Measurements from ENCODE around the gene RGL2. TPM values are rescaled to one million over a fixed set of nuclear protein-coding genes. Genes with fewer than 3 reads are reported as not detected.

Gene RGL2
- total RNA-seq, 1 experiment from 2014 or later: 84.4 TPM

DNA sequence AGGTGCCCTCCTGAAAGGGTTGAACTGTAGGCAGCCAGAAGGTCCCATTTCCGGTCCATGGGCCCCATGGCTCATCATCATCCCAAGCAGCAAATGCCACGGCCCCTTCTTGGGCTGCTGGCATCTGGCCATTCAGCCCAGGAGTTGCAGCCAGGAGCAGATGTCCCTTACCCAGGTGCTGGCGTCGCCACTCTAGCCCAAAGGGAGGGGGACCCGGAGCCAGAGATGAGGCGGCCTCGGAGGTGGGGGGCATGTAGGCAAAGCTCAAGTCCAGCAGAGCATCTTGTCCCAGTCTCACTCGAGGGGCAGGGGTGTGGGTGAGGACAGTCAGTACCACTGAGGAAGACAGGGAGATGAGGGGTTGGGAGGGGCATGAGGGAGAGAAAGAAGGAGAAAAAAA is 6.3 kb upstream of the RGL2 start:
- POLR2A ChIA-PET: no interaction called here
- no peak for ATAC-seq
- intact Hi-C loops (cut with micrococcal nuclease; ENCODE audit: unreplicated experiment) (no loop called here), in situ Hi-C loops (cut with HindIII; ENCODE audit: low pct_unique_long_range_greater_than_20kb, low sequenced_read_pairs) (no loop called here)
- no TSS peak for BruUV-seq (replicated peaks)
- Histone ChIP-seq H3K9me3 (ENCODE audit: control insufficient read depth, insufficient read depth, low read depth, low read length) (no peaks in the 10 kb centered on the region), H3K27ac (ENCODE audit: low read length) (no peak overlapping the region), H3K36me3 (ENCODE audit: control insufficient read depth, insufficient read depth, low read length) (peaks cover 12% of the 10 kb centered on the region), H3K4me1 (ENCODE audit: control insufficient read depth, insufficient read depth, low read length) (peaks cover 6% of the 10 kb centered on the region), H3K4me3 (ENCODE audit: low read depth in 2 of 2, low read length in 2 of 2) (no peak overlapping the region), H3K27me3 (ENCODE audit: control insufficient read depth, insufficient read depth, low read length) (no peaks in the 10 kb centered on the region)
- TF ChIP-seq, protein P1, sequence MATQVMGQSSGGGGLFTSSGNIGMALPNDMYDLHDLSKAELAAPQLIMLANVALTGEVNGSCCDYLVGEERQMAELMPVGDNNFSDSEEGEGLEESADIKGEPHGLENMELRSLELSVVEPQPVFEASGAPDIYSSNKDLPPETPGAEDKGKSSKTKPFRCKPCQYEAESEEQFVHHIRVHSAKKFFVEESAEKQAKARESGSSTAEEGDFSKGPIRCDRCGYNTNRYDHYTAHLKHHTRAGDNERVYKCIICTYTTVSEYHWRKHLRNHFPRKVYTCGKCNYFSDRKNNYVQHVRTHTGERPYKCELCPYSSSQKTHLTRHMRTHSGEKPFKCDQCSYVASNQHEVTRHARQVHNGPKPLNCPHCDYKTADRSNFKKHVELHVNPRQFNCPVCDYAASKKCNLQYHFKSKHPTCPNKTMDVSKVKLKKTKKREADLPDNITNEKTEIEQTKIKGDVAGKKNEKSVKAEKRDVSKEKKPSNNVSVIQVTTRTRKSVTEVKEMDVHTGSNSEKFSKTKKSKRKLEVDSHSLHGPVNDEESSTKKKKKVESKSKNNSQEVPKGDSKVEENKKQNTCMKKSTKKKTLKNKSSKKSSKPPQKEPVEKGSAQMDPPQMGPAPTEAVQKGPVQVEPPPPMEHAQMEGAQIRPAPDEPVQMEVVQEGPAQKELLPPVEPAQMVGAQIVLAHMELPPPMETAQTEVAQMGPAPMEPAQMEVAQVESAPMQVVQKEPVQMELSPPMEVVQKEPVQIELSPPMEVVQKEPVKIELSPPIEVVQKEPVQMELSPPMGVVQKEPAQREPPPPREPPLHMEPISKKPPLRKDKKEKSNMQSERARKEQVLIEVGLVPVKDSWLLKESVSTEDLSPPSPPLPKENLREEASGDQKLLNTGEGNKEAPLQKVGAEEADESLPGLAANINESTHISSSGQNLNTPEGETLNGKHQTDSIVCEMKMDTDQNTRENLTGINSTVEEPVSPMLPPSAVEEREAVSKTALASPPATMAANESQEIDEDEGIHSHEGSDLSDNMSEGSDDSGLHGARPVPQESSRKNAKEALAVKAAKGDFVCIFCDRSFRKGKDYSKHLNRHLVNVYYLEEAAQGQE (IDR thresholded peaks at IDR 0.05; ENCODE audit: insufficient read depth in 1 of 2, low read depth in 2 of 2, low read length in 1 of 2): no peak
- TF ChIP-seq, protein P2, sequence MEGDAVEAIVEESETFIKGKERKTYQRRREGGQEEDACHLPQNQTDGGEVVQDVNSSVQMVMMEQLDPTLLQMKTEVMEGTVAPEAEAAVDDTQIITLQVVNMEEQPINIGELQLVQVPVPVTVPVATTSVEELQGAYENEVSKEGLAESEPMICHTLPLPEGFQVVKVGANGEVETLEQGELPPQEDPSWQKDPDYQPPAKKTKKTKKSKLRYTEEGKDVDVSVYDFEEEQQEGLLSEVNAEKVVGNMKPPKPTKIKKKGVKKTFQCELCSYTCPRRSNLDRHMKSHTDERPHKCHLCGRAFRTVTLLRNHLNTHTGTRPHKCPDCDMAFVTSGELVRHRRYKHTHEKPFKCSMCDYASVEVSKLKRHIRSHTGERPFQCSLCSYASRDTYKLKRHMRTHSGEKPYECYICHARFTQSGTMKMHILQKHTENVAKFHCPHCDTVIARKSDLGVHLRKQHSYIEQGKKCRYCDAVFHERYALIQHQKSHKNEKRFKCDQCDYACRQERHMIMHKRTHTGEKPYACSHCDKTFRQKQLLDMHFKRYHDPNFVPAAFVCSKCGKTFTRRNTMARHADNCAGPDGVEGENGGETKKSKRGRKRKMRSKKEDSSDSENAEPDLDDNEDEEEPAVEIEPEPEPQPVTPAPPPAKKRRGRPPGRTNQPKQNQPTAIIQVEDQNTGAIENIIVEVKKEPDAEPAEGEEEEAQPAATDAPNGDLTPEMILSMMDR (IDR thresholded peaks at IDR 0.05): no peak
- TF ChIP-seq TCF7L2 (IDR thresholded peaks at IDR 0.05; ENCODE audit: low read depth, low read length) (no peak), SIN3A (IDR thresholded peaks at IDR 0.05; ENCODE audit: borderline replicate concordance, insufficient read depth, low read depth, low read length) (no peak), POLR2AphosphoS5 (IDR thresholded peaks at IDR 0.05; ENCODE audit: low read depth, low read length) (no peak)
- CTCF ChIA-PET: no interaction called here
- no peak for DNase-seq (ENCODE audit: low read depth, low spot score)

DNA sequence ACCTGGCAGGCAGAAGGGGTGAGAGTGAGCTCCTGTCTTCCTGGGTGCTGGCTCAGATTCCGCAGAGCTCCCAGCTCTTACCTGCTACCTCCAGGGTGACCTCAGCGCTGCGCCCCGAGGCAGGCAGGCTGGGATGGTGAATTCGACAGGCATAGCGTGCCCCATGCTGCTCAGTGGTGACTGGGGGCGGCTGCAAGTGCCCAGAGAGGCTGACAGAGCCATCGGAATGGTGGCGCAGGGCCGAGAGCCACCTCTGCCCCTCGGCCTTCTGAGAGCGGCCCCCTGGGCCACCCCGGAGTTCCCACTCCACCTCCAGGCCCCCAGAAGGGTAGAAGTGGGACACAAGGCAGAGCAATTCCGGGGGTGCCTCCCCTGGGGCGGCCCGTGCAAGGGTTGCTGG is 5.5 kb upstream of the RGL2 start:
- Histone ChIP-seq H3K4me3 (ENCODE audit: low read depth in 2 of 2, low read length in 2 of 2) (no peak overlapping the region), H3K9me3 (ENCODE audit: control insufficient read depth, insufficient read depth, low read depth, low read length) (no peaks in the 10 kb centered on the region), H3K27ac (ENCODE audit: low read length) (no peak overlapping the region), H3K36me3 (ENCODE audit: control insufficient read depth, insufficient read depth, low read length) (peaks cover 15% of the 10 kb centered on the region), H3K4me1 (ENCODE audit: control insufficient read depth, insufficient read depth, low read length) (peaks cover 6% of the 10 kb centered on the region), H3K27me3 (ENCODE audit: control insufficient read depth, insufficient read depth, low read length) (no peaks in the 10 kb centered on the region)
- BruUV-seq (replicated peaks): no TSS peak
- POLR2A ChIA-PET: no interaction called here
- TF ChIP-seq, protein P1 (IDR thresholded peaks at IDR 0.05; ENCODE audit: insufficient read depth in 1 of 2, low read depth in 2 of 2, low read length in 1 of 2): no peak
- TF ChIP-seq POLR2AphosphoS5 (IDR thresholded peaks at IDR 0.05; ENCODE audit: low read depth, low read length) (no peak), TCF7L2 (IDR thresholded peaks at IDR 0.05; ENCODE audit: low read depth, low read length) (no peak), SIN3A (IDR thresholded peaks at IDR 0.05; ENCODE audit: borderline replicate concordance, insufficient read depth, low read depth, low read length) (no peak)
- TF ChIP-seq, protein P2 (IDR thresholded peaks at IDR 0.05): no peak
- CTCF ChIA-PET: interaction anchor here (0.5 to 0.6 kb wide), 2 partner anchors 13 to 71 kb away, joined by 3 to 6 read pairs; no protein-coding TSS in a partner anchor
- in situ Hi-C loops (cut with HindIII; ENCODE audit: low pct_unique_long_range_greater_than_20kb, low sequenced_read_pairs) (no loop called here), intact Hi-C loops (cut with micrococcal nuclease; ENCODE audit: unreplicated experiment) (no loop called here)
- ATAC-seq: no peak
- DNase-seq (ENCODE audit: low read depth, low spot score): no peak
